Measurements from ENCODE around the gene GP2.

GRCh38 chr16:20359997-20360396, 32.7 kb upstream of the GP2 start:
- peak in 3 of 4 donors; percentile 24 to 34 (median 26) for TF ChIP-seq CTCF (IDR thresholded peaks at IDR 0.05)
- no peak for TF ChIP-seq POLR2A (IDR thresholded peaks at IDR 0.05)

Measured in right lobe of liver (tissue), 4 donors.